ENCODE data around the gene COBLL1. TPM values are rescaled to one million over a fixed set of nuclear protein-coding genes. Genes with fewer than 3 reads are reported as not detected.

Gene COBLL1
- total RNA-seq, 3 donors from 2014 or later = 0.55 to 2.3 (median 1.3) TPM

- no peaks in the 10 kb centered on the region for H3K9me3 Mint-ChIP-seq
- H3K4me1 Mint-ChIP-seq (ENCODE audit: low read depth) = no peaks in the 10 kb centered on the region
- no peaks in the 10 kb centered on the region for H3K27me3 Mint-ChIP-seq (ENCODE audit: low read depth)
- no peaks in the 10 kb centered on the region for H3K36me3 Mint-ChIP-seq (ENCODE audit: insufficient read depth)
- H3K4me3 Mint-ChIP-seq = no peak overlapping the region
- no peak for ATAC-seq
- DNase-seq = no peak
Observed at GRCh38 chr2:164794432-164795231, 47.0 kb downstream of the COBLL1 start.

GRCh38 chr2:164794016-164794415 is 47.6 kb downstream of the COBLL1 start:
- Mint-ChIP-seq H3K4me1 (ENCODE audit: low read depth) (no peaks in the 10 kb centered on the region), H3K27me3 (ENCODE audit: low read depth) (no peaks in the 10 kb centered on the region), H3K9me3 (no peaks in the 10 kb centered on the region), H3K36me3 (ENCODE audit: insufficient read depth) (no peaks in the 10 kb centered on the region), H3K4me3 (no peak overlapping the region)
- DNase-seq (no peak), ATAC-seq (no peak)

- Mint-ChIP-seq H3K4me3 (no peak overlapping the region), H3K9me3 (no peaks in the 10 kb centered on the region), H3K4me1 (ENCODE audit: low read depth) (no peaks in the 10 kb centered on the region), H3K36me3 (ENCODE audit: insufficient read depth) (no peaks in the 10 kb centered on the region), H3K27me3 (ENCODE audit: low read depth) (no peaks in the 10 kb centered on the region)
- DNase-seq (no peak), ATAC-seq (no peak)
Observed at GRCh38 chr2:164793529-164793928, 48.1 kb downstream of the COBLL1 start.

- Mint-ChIP-seq H3K4me3 (no peak overlapping the region), H3K27me3 (ENCODE audit: low read depth) (no peaks in the 10 kb centered on the region), H3K9me3 (no peaks in the 10 kb centered on the region), H3K36me3 (ENCODE audit: insufficient read depth) (no peaks in the 10 kb centered on the region), H3K4me1 (ENCODE audit: low read depth) (no peaks in the 10 kb centered on the region)
- ATAC-seq = no peak
- no peak for DNase-seq
Observed at GRCh38 chr2:164792316-164793170, 49.1 kb downstream of the COBLL1 start.

GRCh38 chr2:164789968-164790367 is 51.7 kb downstream of the COBLL1 start:
- no peaks in the 10 kb centered on the region for H3K9me3 Mint-ChIP-seq
- no peaks in the 10 kb centered on the region for H3K27me3 Mint-ChIP-seq (ENCODE audit: low read depth)
- no peaks in the 10 kb centered on the region for H3K4me1 Mint-ChIP-seq (ENCODE audit: low read depth)
- no peaks in the 10 kb centered on the region for H3K36me3 Mint-ChIP-seq (ENCODE audit: insufficient read depth)
- DNase-seq = no peak
- ATAC-seq = no peak
- H3K4me3 Mint-ChIP-seq = no peak overlapping the region

GRCh38 chr2:164786787-164787186 is 54.8 kb downstream of the COBLL1 start:
- Mint-ChIP-seq H3K9me3 (no peaks in the 10 kb centered on the region), H3K36me3 (ENCODE audit: insufficient read depth) (no peaks in the 10 kb centered on the region), H3K4me1 (ENCODE audit: low read depth) (no peaks in the 10 kb centered on the region)

GRCh38 chr2:164785457-164785856 is 56.2 kb downstream of the COBLL1 start:
- DNase-seq = no peak
- no peaks in the 10 kb centered on the region for H3K36me3 Mint-ChIP-seq (ENCODE audit: insufficient read depth)
- no peaks in the 10 kb centered on the region for H3K9me3 Mint-ChIP-seq
- no peak overlapping the region for H3K4me3 Mint-ChIP-seq
- no peaks in the 10 kb centered on the region for H3K4me1 Mint-ChIP-seq (ENCODE audit: low read depth)
- ATAC-seq = no peak
- H3K27me3 Mint-ChIP-seq (ENCODE audit: low read depth) = no peaks in the 10 kb centered on the region

More at GRCh38 chr2:164786787-164787186, 54.8 kb downstream of the COBLL1 start:
- DNase-seq = no peak
- H3K27me3 Mint-ChIP-seq (ENCODE audit: low read depth) = no peaks in the 10 kb centered on the region
- H3K4me3 Mint-ChIP-seq = no peak overlapping the region
- ATAC-seq = no peak

GRCh38 chr2:164784376-164784775 is 57.2 kb downstream of the COBLL1 start:
- ATAC-seq (no peak), DNase-seq (no peak)
- no peaks in the 10 kb centered on the region for H3K27me3 Mint-ChIP-seq (ENCODE audit: low read depth)
- H3K9me3 Mint-ChIP-seq = no peaks in the 10 kb centered on the region
- H3K4me3 Mint-ChIP-seq = no peak overlapping the region
- no peaks in the 10 kb centered on the region for H3K36me3 Mint-ChIP-seq (ENCODE audit: insufficient read depth)
- no peaks in the 10 kb centered on the region for H3K4me1 Mint-ChIP-seq (ENCODE audit: low read depth)

- no peaks in the 10 kb centered on the region for H3K4me1 Mint-ChIP-seq (ENCODE audit: low read depth)
- DNase-seq (no peak), ATAC-seq (no peak)
- no peaks in the 10 kb centered on the region for H3K36me3 Mint-ChIP-seq (ENCODE audit: insufficient read depth)
- no peaks in the 10 kb centered on the region for H3K27me3 Mint-ChIP-seq (ENCODE audit: low read depth)
- no peaks in the 10 kb centered on the region for H3K9me3 Mint-ChIP-seq
- H3K4me3 Mint-ChIP-seq = no peak overlapping the region
Observed at GRCh38 chr2:164782323-164782722, 59.3 kb downstream of the COBLL1 start.

GRCh38 chr2:164781394-164781793 is 60.2 kb downstream of the COBLL1 start:
- DNase-seq (no peak), ATAC-seq (no peak)
- Mint-ChIP-seq H3K4me1 (ENCODE audit: low read depth) (no peaks in the 10 kb centered on the region), H3K9me3 (no peaks in the 10 kb centered on the region), H3K36me3 (ENCODE audit: insufficient read depth) (no peaks in the 10 kb centered on the region), H3K27me3 (ENCODE audit: low read depth) (no peaks in the 10 kb centered on the region), H3K4me3 (no peak overlapping the region)

- DNase-seq (no peak), ATAC-seq (no peak)
- H3K9me3 Mint-ChIP-seq = no peaks in the 10 kb centered on the region
- no peak overlapping the region for H3K4me3 Mint-ChIP-seq
- no peaks in the 10 kb centered on the region for H3K4me1 Mint-ChIP-seq (ENCODE audit: low read depth)
- no peaks in the 10 kb centered on the region for H3K36me3 Mint-ChIP-seq (ENCODE audit: insufficient read depth)
- H3K27me3 Mint-ChIP-seq (ENCODE audit: low read depth) = no peaks in the 10 kb centered on the region
Observed at GRCh38 chr2:164780611-164781178, 60.9 kb downstream of the COBLL1 start.

- Mint-ChIP-seq H3K9me3 (no peaks in the 10 kb centered on the region), H3K4me1 (ENCODE audit: low read depth) (no peaks in the 10 kb centered on the region), H3K36me3 (ENCODE audit: insufficient read depth) (no peaks in the 10 kb centered on the region), H3K27me3 (ENCODE audit: low read depth) (no peaks in the 10 kb centered on the region), H3K4me3 (no peak overlapping the region)
- ATAC-seq = no peak
- no peak for DNase-seq
Observed at GRCh38 chr2:164779383-164780057, 62.1 kb downstream of the COBLL1 start.

GRCh38 chr2:164778723-164779122 is 62.9 kb downstream of the COBLL1 start:
- no peaks in the 10 kb centered on the region for H3K36me3 Mint-ChIP-seq (ENCODE audit: insufficient read depth)
- DNase-seq (no peak), ATAC-seq (no peak)
- H3K27me3 Mint-ChIP-seq (ENCODE audit: low read depth) = no peaks in the 10 kb centered on the region
- no peaks in the 10 kb centered on the region for H3K9me3 Mint-ChIP-seq
- no peaks in the 10 kb centered on the region for H3K4me1 Mint-ChIP-seq (ENCODE audit: low read depth)
- H3K4me3 Mint-ChIP-seq = no peak overlapping the region

- Mint-ChIP-seq H3K9me3 (no peaks in the 10 kb centered on the region), H3K36me3 (ENCODE audit: insufficient read depth) (no peaks in the 10 kb centered on the region), H3K4me1 (ENCODE audit: low read depth) (no peaks in the 10 kb centered on the region), H3K4me3 (no peak overlapping the region), H3K27me3 (ENCODE audit: low read depth) (no peaks in the 10 kb centered on the region)
- no peak for ATAC-seq
- no peak for DNase-seq
Observed at GRCh38 chr2:164777847-164778461, 63.7 kb downstream of the COBLL1 start.

Measured in activated T-cell treated with anti-CD3 and anti-CD28 coated beads, Interleukin-2, amount 50 U/mL, for 4 hours (primary cell).